Erythroblast (primary cell): ENCODE data around the gene VSIG2.

ENCODE experiments used
- GATA1 ChIP-seq: IDR thresholded peaks from 2 replicates; pipeline ENCODE4 v1.6.1; 2011; ENCODE audit warnings: low read depth, mild to moderate bottlenecking, control low read depth, low read length, moderate library complexity
- POLR2A ChIP-seq: IDR thresholded peaks from 2 replicates; pipeline ENCODE4 v1.6.1; 2011; ENCODE audit warnings: mild to moderate bottlenecking, low read length

DNA sequence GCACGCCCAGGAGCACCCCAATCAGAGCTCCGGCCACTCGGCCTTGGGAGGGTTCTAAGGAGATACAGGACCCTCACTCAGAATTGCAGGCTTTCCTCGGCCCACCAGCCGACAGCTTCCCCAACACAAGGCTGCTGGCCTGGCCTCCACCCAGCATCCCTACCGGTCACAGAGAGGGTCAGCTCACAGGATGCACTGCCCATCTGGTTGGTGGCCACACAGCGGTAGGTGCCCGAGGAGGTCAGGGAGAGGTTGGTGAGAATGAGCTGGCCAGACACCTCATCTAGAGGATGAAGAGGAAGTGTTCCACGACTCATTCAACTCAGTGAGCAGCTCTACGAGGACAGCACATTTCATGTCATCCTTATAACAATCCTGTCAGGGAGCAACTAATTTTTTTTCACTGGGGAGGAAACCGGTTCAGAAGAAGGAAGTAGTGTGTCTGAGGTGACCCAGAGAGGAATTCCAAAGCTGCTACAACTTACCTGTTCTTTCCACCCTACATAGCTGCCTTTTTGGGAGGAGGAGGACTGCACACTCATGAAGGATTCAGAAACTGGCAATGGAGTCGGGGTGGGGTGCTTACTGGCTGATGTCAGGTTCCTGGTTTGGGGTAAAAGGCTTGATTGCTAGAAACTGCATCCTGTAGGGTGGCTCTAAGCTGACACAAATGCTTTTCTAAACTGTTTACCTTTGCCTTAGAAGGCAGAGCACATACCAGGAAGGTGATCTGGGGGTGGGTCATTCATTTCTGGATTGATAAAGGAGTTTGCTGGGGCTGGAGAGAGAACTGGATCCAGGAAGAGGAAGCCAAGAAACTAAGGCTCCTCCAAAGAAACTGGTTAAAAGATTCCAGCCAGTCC, 3.3 kb downstream of the VSIG2 start:
- no peak for TF ChIP-seq POLR2A
- TF ChIP-seq GATA1: no peak
